Nephron progenitor cell (in vitro differentiated cells): ENCODE measurements around the gene GOLPH3L.
A peak's percentile ranks its signal among the peaks of the same experiment; 100 is the strongest.

Source experiments
- DNase-seq: peaks from one replicate; pipeline ENCODE4 v3.0.0; 2021
- H3K27ac Mint-ChIP-seq: 2 replicates; pipeline ENCODE4 v1.8.0; 2021; ENCODE audit warnings: mild to moderate bottlenecking, moderate library complexity, mixed read lengths
- H3K27me3 Mint-ChIP-seq: 2 replicates; pipeline ENCODE4 v1.8.0; 2021; ENCODE audit warnings: mild to moderate bottlenecking, low read depth, mixed read lengths; ENCODE audit not compliant: poor library complexity
- H3K36me3 Mint-ChIP-seq: 2 replicates; pipeline ENCODE4 v1.8.0; 2021; ENCODE audit warnings: low read depth, mixed read lengths
- H3K4me1 Mint-ChIP-seq: 2 replicates; pipeline ENCODE4 v1.8.0; 2021; ENCODE audit warnings: mixed read lengths
- H3K4me3 Mint-ChIP-seq: 2 replicates; pipeline ENCODE4 v1.8.0; 2021; ENCODE audit warnings: mild to moderate bottlenecking, moderate library complexity, mixed read lengths
- H3K9me3 Mint-ChIP-seq: 2 replicates; pipeline ENCODE4 v1.8.0; 2021; ENCODE audit warnings: mild to moderate bottlenecking, moderate library complexity, mixed read lengths
- CTCF ChIP-seq: fragments of 200-600 bp; sonication (generic); IDR thresholded peaks from 2 replicates; pipeline ENCODE4 v1.5.0; 2021; ENCODE audit warnings: antibody characterized with exemption

Gene GOLPH3L

GRCh38 chr1:150621497-150622302 is 75.3 kb downstream of the GOLPH3L start:
- Mint-ChIP-seq H3K27ac (peak overlapping the region; percentile 60), H3K9me3 (no peaks in the 10 kb centered on the region), H3K36me3 (peaks cover 73% of the 10 kb centered on the region), H3K4me1 (no peaks in the 10 kb centered on the region), H3K27me3 (no peaks in the 10 kb centered on the region), H3K4me3 (no peak overlapping the region)
- DNase-seq, result peak; percentile 28
- TF ChIP-seq CTCF, result peak; percentile 55

GRCh38 chr1:150620919-150621318 is 76.0 kb downstream of the GOLPH3L start:
- peaks cover under 1% of the 10 kb centered on the region for H3K27me3 Mint-ChIP-seq
- H3K36me3 Mint-ChIP-seq, result peaks cover 75% of the 10 kb centered on the region
- DNase-seq, result no peak
- H3K27ac Mint-ChIP-seq, result no peak overlapping the region
- TF ChIP-seq CTCF, result no peak
- no peak overlapping the region for H3K4me3 Mint-ChIP-seq
- H3K9me3 Mint-ChIP-seq, result no peaks in the 10 kb centered on the region
- H3K4me1 Mint-ChIP-seq, result no peaks in the 10 kb centered on the region

GRCh38 chr1:150619576-150620509 is 77.1 kb downstream of the GOLPH3L start:
- peak overlapping the region; percentile 6 for H3K27ac Mint-ChIP-seq
- no peak overlapping the region for H3K4me3 Mint-ChIP-seq
- no peaks in the 10 kb centered on the region for H3K4me1 Mint-ChIP-seq
- TF ChIP-seq CTCF, result no peak
- no peak for DNase-seq
- H3K27me3 Mint-ChIP-seq, result peaks cover 3% of the 10 kb centered on the region
- H3K36me3 Mint-ChIP-seq, result peaks cover 75% of the 10 kb centered on the region
- no peaks in the 10 kb centered on the region for H3K9me3 Mint-ChIP-seq

GRCh38 chr1:150615346-150616201 is 81.4 kb downstream of the GOLPH3L start:
- H3K27ac Mint-ChIP-seq, result no peak overlapping the region
- H3K27me3 Mint-ChIP-seq, result peaks cover 6% of the 10 kb centered on the region
- peaks cover 71% of the 10 kb centered on the region for H3K36me3 Mint-ChIP-seq
- H3K4me1 Mint-ChIP-seq, result peaks cover 5% of the 10 kb centered on the region
- H3K4me3 Mint-ChIP-seq, result no peak overlapping the region
- TF ChIP-seq CTCF, result no peak
- DNase-seq, result no peak
- H3K9me3 Mint-ChIP-seq, result no peaks in the 10 kb centered on the region

- Mint-ChIP-seq H3K27me3 (peaks cover 6% of the 10 kb centered on the region), H3K4me1 (peaks cover 10% of the 10 kb centered on the region), H3K4me3 (no peak overlapping the region), H3K27ac (peak overlapping the region; percentile 59), H3K9me3 (no peaks in the 10 kb centered on the region), H3K36me3 (peaks cover 68% of the 10 kb centered on the region)
- DNase-seq, result no peak
- TF ChIP-seq CTCF, result no peak
Observed at GRCh38 chr1:150613061-150613920, 83.7 kb downstream of the GOLPH3L start.
